Skeletal muscle tissue (tissue), 4 donors: ENCODE data around the gene GSE1. TPM values are rescaled to one million over a fixed set of nuclear protein-coding genes. Genes with fewer than 3 reads are reported as not detected.
A peak's percentile ranks its signal among the peaks of the same experiment; 100 is the strongest.

ENCODE experiments used
- H3K27ac ChIP-seq: one replicate; pipeline ENCODE4 v1.7.0; 2013; ENCODE audit warnings: mild to moderate bottlenecking, low read depth, low read length, inconsistent platforms
- H3K27me3 ChIP-seq, 3 donors: one replicate each; pipeline ENCODE4 v1.7.0; 2013; ENCODE audit warnings: low read length in 3 of 3; ENCODE audit not compliant: control insufficient read depth in 3 of 3, insufficient read depth in 3 of 3
- H3K36me3 ChIP-seq, 3 donors: one replicate each; pipeline ENCODE4 v1.7.0; 2013; ENCODE audit warnings: low read length in 3 of 3; ENCODE audit not compliant: control insufficient read depth in 3 of 3, insufficient read depth in 3 of 3
- H3K4me1 ChIP-seq, 3 donors: one replicate each; pipeline ENCODE4 v1.7.0; 2013; ENCODE audit warnings: low read length in 3 of 3, mild to moderate bottlenecking in 3 of 3; ENCODE audit not compliant: control insufficient read depth in 3 of 3, insufficient read depth in 3 of 3
- H3K4me3 ChIP-seq, 3 donors: one replicate each; pipeline ENCODE4 v1.7.0; 2013; ENCODE audit warnings: low read length in 3 of 3
- H3K9ac ChIP-seq, 3 donors: one replicate each; pipeline ENCODE4 v1.7.0; 2013; ENCODE audit warnings: low read length in 3 of 3, mild to moderate bottlenecking in 3 of 3, moderate library complexity in 2 of 3, low read depth in 1 of 3
- H3K9me3 ChIP-seq, 3 donors: one replicate each; pipeline ENCODE4 v1.7.0; 2013; ENCODE audit warnings: low read length in 3 of 3; ENCODE audit not compliant: control insufficient read depth in 3 of 3
- total RNA-seq: library from RNA; depleted of rRNA; stranded (reverse); fragments of >200 nt; gene quantifications from one replicate; pipeline ENCODE4 v1.2.3, GENCODE V29; 2014
- donor health status: Osteomylitis.

Gene GSE1
- total RNA-seq, 1 donor from 2014 or later, result 27.7 TPM

DNA sequence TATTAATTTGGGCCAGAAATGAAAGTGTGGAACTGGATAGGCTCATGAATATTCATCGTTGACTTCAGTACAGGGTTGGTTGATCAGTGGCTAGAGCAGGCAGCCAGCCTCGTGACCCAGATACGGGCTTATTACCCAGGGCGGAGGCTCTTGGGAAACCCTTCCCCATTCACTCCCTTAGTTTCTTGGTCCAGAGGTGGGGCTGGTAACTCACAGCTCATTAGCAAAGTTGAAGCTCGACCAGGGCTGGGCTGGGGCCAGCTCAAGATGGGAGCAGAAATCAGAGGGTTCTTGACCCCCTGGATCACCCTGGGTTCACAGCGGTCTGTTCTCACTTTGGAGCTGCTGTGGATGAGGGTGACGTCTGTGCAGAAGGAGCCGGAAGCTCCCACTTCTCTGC, 44.6 kb upstream of the GSE1 start:
- Histone ChIP-seq H3K27me3 (no peaks in the 10 kb centered on the region), H3K9me3 (peaks cover 0 to 2% (median 0%) of the 10 kb centered on the region in 3 donors), H3K27ac (no peak overlapping the region), H3K4me3 (no peak overlapping the region), H3K36me3 (no peaks in the 10 kb centered on the region), H3K4me1 (peaks cover 36 to 65% (median 46%) of the 10 kb centered on the region in 3 donors), H3K9ac (no peak overlapping the region)

DNA sequence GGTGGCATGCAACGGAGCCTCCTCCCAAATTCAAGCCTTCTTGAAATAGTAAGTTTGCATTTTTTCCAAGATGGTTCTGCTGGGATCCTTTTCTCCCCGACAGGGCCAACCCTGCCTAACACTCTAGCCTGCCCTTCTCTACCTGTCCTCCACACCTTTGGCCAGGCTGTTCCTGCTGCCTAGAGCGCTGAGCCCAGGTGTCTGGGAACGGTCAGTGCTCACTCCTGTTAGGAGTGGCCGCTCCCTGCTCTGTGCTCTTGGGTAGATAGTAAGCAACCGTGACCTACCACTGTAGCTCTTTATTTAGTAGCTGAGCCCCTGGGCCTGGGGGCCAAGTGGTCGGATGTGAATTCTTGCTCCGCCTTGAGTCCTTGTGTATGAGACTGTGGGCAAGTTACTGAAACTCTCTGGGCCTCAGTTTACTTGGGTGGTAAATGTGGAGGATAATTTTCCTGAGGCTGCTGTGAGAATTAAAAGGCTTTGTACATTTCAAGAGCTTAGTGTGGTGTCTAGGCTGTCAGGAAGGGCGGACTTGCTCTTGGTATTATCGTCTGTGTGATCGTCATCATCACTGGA, 44.0 kb upstream of the GSE1 start:
- Histone ChIP-seq H3K4me3 (no peak overlapping the region), H3K36me3 (no peaks in the 10 kb centered on the region), H3K27me3 (no peaks in the 10 kb centered on the region), H3K4me1 (peaks cover 36 to 65% (median 45%) of the 10 kb centered on the region in 3 donors), H3K27ac (no peak overlapping the region), H3K9me3 (peaks cover 0 to 2% (median 0%) of the 10 kb centered on the region in 3 donors), H3K9ac (no peak overlapping the region)

DNA sequence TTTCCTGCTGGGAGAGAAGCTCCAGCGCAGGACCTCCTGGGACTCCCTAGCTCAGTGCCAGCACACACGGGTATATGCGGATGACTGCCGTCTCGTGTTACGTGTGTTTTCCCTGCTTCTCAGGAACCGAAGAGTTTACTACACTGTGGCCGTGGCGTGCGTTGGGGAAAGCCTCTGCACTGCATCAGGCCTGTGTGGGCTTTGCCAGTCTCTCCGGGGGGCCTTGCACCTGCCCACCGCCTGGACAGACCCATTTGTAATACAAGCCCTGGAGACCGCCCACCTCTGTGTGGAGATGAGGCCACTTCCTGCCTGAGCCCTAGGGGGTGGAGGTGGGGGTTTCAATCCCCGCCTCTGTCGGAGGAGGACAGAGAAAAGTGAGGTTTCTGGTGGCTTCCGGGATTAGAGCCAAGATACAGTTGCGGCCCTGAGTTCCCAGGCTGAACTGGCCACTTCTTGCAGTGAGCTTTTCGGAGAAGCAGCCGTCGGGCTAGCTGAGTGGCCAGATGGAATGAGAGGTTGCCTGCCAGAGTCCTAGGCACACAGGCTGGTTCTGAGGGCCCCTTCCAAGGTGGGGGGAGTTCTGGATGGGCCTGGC, 43.4 kb upstream of the GSE1 start:
- Histone ChIP-seq H3K27ac (peak overlapping the region; percentile 34), H3K27me3 (no peaks in the 10 kb centered on the region), H3K36me3 (no peaks in the 10 kb centered on the region), H3K4me1 (peaks cover 35 to 65% (median 45%) of the 10 kb centered on the region in 3 donors), H3K4me3 (no peak overlapping the region), H3K9ac (peak overlapping the region in 1 of 3 donors; percentile 3), H3K9me3 (peaks cover 0 to 2% (median 0%) of the 10 kb centered on the region in 3 donors)

DNA sequence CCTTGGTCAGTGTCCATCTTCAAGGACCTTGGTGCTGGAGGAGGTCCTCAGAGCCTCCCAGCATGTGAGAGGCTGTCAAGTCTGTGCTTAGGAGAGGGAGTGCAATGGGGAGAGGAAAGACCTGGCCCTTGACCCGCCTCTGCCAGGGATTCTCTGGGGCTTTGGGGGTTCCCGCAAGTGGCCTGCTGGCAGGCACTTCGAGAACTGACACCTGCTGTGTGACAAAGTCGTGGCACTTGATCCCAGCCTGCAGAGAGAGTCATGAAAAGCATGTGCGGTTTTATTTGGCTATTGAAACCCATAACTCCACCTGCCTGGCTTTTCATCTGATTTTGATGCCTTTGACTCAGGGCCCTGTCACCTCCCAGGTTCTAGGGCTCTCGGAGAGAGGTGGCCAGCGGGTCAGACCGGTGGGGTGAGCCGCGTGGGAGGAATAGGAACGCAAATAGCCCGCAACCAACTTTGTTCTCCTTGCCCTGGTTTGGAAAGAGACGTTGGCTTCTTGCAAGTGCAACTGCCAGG, 42.8 kb upstream of the GSE1 start:
- H3K9ac ChIP-seq, result peak overlapping the region in 1 of 3 donors; percentile 3
- no peaks in the 10 kb centered on the region for H3K36me3 ChIP-seq
- peak overlapping the region; percentile 34 for H3K27ac ChIP-seq
- H3K9me3 ChIP-seq, result peaks cover 0 to 2% (median 0%) of the 10 kb centered on the region in 3 donors
- H3K4me1 ChIP-seq, result peaks cover 39 to 68% (median 48%) of the 10 kb centered on the region in 3 donors
- H3K4me3 ChIP-seq, result no peak overlapping the region
- no peaks in the 10 kb centered on the region for H3K27me3 ChIP-seq

DNA sequence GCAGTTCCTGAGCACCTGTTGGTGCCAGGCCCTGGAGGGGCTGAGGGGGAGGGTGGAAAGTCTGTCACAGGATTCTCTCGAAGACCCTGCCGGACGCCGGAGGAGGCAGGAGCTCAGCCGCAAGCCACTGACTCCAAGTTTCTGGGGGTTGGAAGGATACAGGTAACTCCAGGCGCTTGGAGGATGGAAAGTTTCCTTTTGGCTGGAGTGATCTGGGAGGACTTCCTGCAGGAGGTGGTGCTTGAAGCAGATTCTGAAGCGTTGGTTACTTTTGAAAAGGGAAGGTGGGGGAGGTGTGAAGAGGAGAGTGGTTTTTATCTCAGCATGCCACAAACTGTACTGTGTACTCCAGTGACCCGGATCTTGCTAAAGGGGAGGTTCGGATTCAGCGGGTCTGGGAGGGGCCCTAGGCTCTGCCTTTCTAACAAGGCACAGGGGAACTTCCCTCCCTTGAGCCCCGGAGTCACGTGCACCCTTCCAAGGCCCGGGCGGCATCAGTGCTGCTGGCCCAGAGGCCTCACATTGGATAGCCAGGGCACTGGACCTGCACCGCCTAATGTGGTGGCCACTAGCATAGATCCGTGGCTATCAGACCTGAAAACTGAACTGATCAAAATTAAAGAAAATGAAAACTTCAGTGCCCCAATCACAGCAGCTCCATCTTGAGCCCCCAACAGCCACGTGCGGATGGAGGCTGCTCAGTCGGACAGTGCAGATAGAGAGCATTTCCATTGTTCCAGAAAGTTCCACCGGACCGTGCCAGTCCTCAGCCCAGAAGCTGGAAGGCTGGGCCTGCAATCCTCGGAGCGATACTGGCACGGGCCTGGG, 42.2 kb upstream of the GSE1 start:
- Histone ChIP-seq H3K27me3 (no peaks in the 10 kb centered on the region), H3K4me1 (peaks cover 42 to 69% (median 53%) of the 10 kb centered on the region in 3 donors), H3K36me3 (no peaks in the 10 kb centered on the region), H3K27ac (peak overlapping the region; percentile 34), H3K9ac (no peak overlapping the region), H3K4me3 (no peak overlapping the region), H3K9me3 (peaks cover 0 to 2% (median 0%) of the 10 kb centered on the region in 3 donors)

DNA sequence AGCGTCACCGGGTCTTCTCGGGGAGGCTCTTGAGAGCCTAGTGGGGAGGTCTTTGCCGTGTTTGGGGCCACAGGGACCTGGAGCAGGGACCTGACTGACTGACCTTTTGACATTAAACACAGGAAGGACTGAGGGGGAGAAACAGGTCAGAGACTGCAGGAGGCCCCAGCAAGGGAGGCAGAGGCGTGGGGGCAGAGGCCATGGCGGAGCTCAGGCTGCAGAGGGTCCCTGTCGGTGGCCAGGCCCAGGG, 41.6 kb upstream of the GSE1 start:
- no peak overlapping the region for H3K9ac ChIP-seq
- peaks cover 45 to 72% (median 55%) of the 10 kb centered on the region in 3 donors for H3K4me1 ChIP-seq
- no peak overlapping the region for H3K4me3 ChIP-seq
- peaks cover 0 to 2% (median 0%) of the 10 kb centered on the region in 3 donors for H3K9me3 ChIP-seq
- no peaks in the 10 kb centered on the region for H3K27me3 ChIP-seq
- no peaks in the 10 kb centered on the region for H3K36me3 ChIP-seq
- no peak overlapping the region for H3K27ac ChIP-seq

DNA sequence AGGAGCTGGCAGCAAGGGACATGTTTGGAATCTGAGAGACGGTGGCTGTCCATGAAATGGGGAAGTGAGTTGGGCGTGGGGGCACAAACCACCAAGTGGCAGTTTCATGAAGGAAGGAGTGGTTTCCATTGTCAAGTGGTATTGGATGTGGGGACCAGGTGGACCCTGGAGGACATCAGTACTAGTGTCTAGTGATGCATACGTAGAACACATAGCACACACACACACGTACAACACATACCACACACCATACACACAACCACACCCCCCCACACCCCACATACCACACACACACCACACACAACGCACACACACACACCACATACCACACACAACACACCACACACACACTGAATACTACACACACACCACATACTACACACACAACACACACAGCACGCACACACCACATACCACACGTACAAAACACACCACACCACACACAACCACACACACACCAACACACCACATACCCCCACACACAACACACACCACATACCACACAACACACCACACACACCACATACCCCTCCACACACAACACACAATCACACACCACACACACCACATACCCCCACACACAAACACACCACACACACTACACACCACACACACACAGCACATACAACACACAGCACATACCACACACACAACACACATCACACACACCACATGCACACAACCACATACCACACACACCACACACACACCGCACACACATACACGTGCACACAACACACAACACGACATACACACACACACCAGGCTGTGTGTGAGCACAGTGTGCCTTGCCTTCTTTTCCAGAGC, 41.1 kb upstream of the GSE1 start:
- peaks cover 49 to 76% (median 55%) of the 10 kb centered on the region in 3 donors for H3K4me1 ChIP-seq

DNA sequence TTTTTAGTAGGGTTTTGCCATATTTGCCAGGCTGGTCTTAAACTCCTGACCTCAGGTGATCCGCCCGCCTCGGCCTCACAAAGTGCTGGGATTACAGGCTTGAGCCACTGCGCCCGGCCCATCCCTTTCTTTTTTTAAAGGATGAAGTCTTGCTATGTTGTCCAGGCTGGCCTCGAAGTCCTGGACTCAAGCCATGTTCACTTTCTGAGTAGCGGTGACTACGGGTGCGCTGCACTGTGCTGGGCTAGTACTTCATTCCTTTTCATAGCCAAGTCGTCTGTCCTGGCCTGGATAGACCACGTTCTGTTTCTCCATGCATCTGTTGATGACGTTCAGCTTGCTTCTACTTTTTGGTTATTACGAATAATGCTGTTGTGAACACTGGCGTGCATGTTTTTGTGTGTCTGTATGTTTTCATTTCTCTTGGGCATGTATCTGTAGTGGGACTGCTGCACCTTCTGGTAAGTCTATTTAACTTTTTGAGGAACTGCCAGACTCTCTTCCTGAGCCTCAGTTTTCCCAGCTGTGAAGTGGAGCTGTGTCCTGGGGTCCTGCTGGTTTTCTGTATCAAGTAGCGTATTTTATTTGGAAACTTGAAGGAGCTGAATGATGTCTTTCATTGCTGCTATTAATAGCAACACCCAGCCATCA, 40.0 kb upstream of the GSE1 start:
- H3K36me3 ChIP-seq, result no peaks in the 10 kb centered on the region
- H3K4me1 ChIP-seq, result peaks cover 56 to 81% (median 58%) of the 10 kb centered on the region in 3 donors
- H3K9me3 ChIP-seq, result peaks cover 0 to 2% (median 0%) of the 10 kb centered on the region in 3 donors
- no peaks in the 10 kb centered on the region for H3K27me3 ChIP-seq
- H3K27ac ChIP-seq, result peak overlapping the region; percentile 71
- H3K9ac ChIP-seq, result peak overlapping the region in 1 of 3 donors; percentile 41
- no peak overlapping the region for H3K4me3 ChIP-seq

More for the DNA sequence above, 41.1 kb upstream of the GSE1 start:
- H3K4me3 ChIP-seq, result no peak overlapping the region
- H3K9ac ChIP-seq, result no peak overlapping the region
- H3K27me3 ChIP-seq, result no peaks in the 10 kb centered on the region
- peaks cover 0 to 2% (median 0%) of the 10 kb centered on the region in 3 donors for H3K9me3 ChIP-seq
- no peaks in the 10 kb centered on the region for H3K36me3 ChIP-seq
- H3K27ac ChIP-seq, result no peak overlapping the region
